H1 (cell line): ENCODE results near the gene MAN1C1. TPM values are rescaled to one million over a fixed set of nuclear protein-coding genes. Genes with fewer than 3 reads are reported as not detected.

Experiments
- CTCF ChIA-PET: fragments of 300-600 bp; sonication (Branson Sonifier 250); formaldehyde crosslinking; loops from one replicate; lab custom pipeline; 2021; ENCODE audit not compliant: partially characterized antibody; lab: Charles Lee
- POLR2A ChIA-PET: fragments of 300-600 bp; sonication (Branson Sonifier 250); formaldehyde crosslinking; loops from one replicate; lab custom pipeline; 2021; ENCODE audit warnings: inconsistent platforms; ENCODE audit not compliant: partially characterized antibody; lab: Charles Lee
- DNase-seq, 2 experiments: peaks; one replicate each; pipeline versions ENCODE4 v3.0.0 to v3.0.0-alpha.2; 2010 to 2022; ENCODE audit warnings: low spot score in 2 of 2, low read depth in 1 of 2, mixed read lengths in 1 of 2
- FAIRE-seq: peaks from 2 replicates; lab custom pipeline; 2011; peaks lifted over from hg19 to GRCh38; lab: Jason Lieb, UNC
- H2AFZ ChIP-seq: 2 replicates; pipeline ENCODE4 v1.8.1; 2012; ENCODE audit warnings: low read length, inconsistent platforms
- H2AK5ac ChIP-seq: 2 replicates; pipeline ENCODE4 v1.6.1; 2013; ENCODE audit warnings: low read depth, low read length
- H2BK120ac ChIP-seq: replicated peaks from 2 replicates; pipeline ENCODE3; 2013; ENCODE audit warnings: low read depth, low read length, inconsistent platforms
- H2BK12ac ChIP-seq: 2 replicates; pipeline ENCODE4 v1.6.1; 2013; ENCODE audit warnings: low read depth, low read length
- H2BK15ac ChIP-seq: 2 replicates; pipeline ENCODE4 v1.6.1; 2013; ENCODE audit warnings: low read length
- H2BK20ac ChIP-seq: 2 replicates; pipeline ENCODE4 v1.6.1; 2013; ENCODE audit warnings: low read length
- H2BK5ac ChIP-seq: 2 replicates; pipeline ENCODE4 v1.6.1; 2013; ENCODE audit warnings: low read depth, low read length
- H3K14ac ChIP-seq: 2 replicates; pipeline ENCODE4 v1.6.1; 2013; ENCODE audit warnings: inconsistent platforms; ENCODE audit not compliant: insufficient read length
- H3K18ac ChIP-seq: 2 replicates; pipeline ENCODE4 v1.6.1; 2013; ENCODE audit warnings: low read length; ENCODE audit errors: extremely low read depth
- H3K23ac ChIP-seq: 2 replicates; pipeline ENCODE4 v1.6.1; 2013; ENCODE audit warnings: inconsistent platforms; ENCODE audit not compliant: insufficient read length
- H3K23me2 ChIP-seq: 2 replicates; pipeline ENCODE4 v1.6.1; 2013; ENCODE audit warnings: low read depth, low read length
- H3K27ac ChIP-seq: 2 replicates; pipeline ENCODE4 v1.6.1; 2011; ENCODE audit warnings: low read depth, low read length, inconsistent platforms
- H3K27me3 ChIP-seq, 4 experiments: replicated peaks in 1 of 4; 1 replicate in 1 of 4; 2 replicates in 3 of 4; pipeline versions ENCODE4 v1.6.1 to v1.8.1; 2011 to 2013; ENCODE audit warnings: low read length in 3 of 4, mild to moderate bottlenecking in 3 of 4, inconsistent platforms in 2 of 4, mixed read lengths in 2 of 4, moderate library complexity in 1 of 4; ENCODE audit not compliant: control insufficient read depth in 3 of 4, insufficient read depth in 3 of 4; ENCODE audit errors: extremely low read depth in 1 of 4
- H3K36me3 ChIP-seq, 4 experiments: 2 replicates each; pipeline versions ENCODE4 v1.6.1 to v1.8.1; 2011 to 2013; ENCODE audit warnings: mild to moderate bottlenecking in 4 of 4, low read length in 3 of 4, moderate library complexity in 2 of 4, control low read depth in 1 of 4, inconsistent platforms in 1 of 4; ENCODE audit not compliant: insufficient read depth in 4 of 4, control insufficient read depth in 2 of 4
- H3K4ac ChIP-seq: replicated peaks from 2 replicates; pipeline ENCODE3; 2013; ENCODE audit warnings: low read length, low read depth, mixed read lengths, inconsistent platforms; ENCODE audit not compliant: insufficient read length
- H3K4me1 ChIP-seq, 4 experiments: replicated peaks in 1 of 4; 1 replicate in 1 of 4; 2 replicates in 3 of 4; pipeline versions ENCODE4 v1.6.1 to v1.8.1; 2011 to 2013; ENCODE audit warnings: low read length in 3 of 4, inconsistent platforms in 2 of 4, mixed read lengths in 1 of 4; ENCODE audit not compliant: insufficient read depth in 4 of 4, control insufficient read depth in 3 of 4
- H3K4me2 ChIP-seq, 2 experiments: 2 replicates each; pipeline versions ENCODE4 v1.6.1 to v1.8.1; 2011 to 2013; ENCODE audit warnings: low read depth in 2 of 2, low read length in 2 of 2, control low read depth in 1 of 2, inconsistent platforms in 1 of 2, mild to moderate bottlenecking in 1 of 2; ENCODE audit not compliant: insufficient read depth in 1 of 2
- H3K4me3 ChIP-seq, 4 experiments: fragments of 200-600, 300-600 bp in 1 of 4; sonication (generic), shearing (Covaris generic), sonication (Bioruptor Twin) in 1 of 4; 2 replicates each; pipeline versions ENCODE4 v1.5.1 to v1.8.1; 2011 to 2016; ENCODE audit warnings: low read length in 4 of 4, low read depth in 3 of 4, control low read depth in 2 of 4, inconsistent platforms in 2 of 4, mild to moderate bottlenecking in 2 of 4, mixed read lengths in 1 of 4, moderate library complexity in 1 of 4; ENCODE audit not compliant: insufficient read depth in 2 of 4; ENCODE audit errors: extremely low read depth in 1 of 4
- H3K56ac ChIP-seq: replicated peaks from 2 replicates; pipeline ENCODE3; 2013; ENCODE audit warnings: low read depth, mild to moderate bottlenecking, mixed read lengths, low read length, inconsistent platforms; ENCODE audit not compliant: insufficient read length
- H3K79me1 ChIP-seq: 2 replicates; pipeline ENCODE4 v1.6.1; 2013; ENCODE audit warnings: low read depth, low read length, control low read depth
- H3K79me2 ChIP-seq, 2 experiments: 2 replicates each; pipeline versions ENCODE4 v1.6.1 to v1.8.1; 2012 to 2013; ENCODE audit warnings: low read length in 2 of 2, mild to moderate bottlenecking in 2 of 2, inconsistent platforms in 1 of 2; ENCODE audit not compliant: insufficient read depth in 2 of 2, control insufficient read depth in 1 of 2
- H3K9ac ChIP-seq, 4 experiments: replicated peaks in 1 of 4; 1 replicate in 1 of 4; 2 replicates in 3 of 4; pipeline versions ENCODE4 v1.6.1 to v1.8.1; 2011 to 2013; ENCODE audit warnings: low read depth in 3 of 4, low read length in 3 of 4, control low read depth in 2 of 4, mild to moderate bottlenecking in 2 of 4, moderate library complexity in 2 of 4, inconsistent platforms in 1 of 4; ENCODE audit errors: extremely low read depth in 1 of 4
- H3K9me3 ChIP-seq, 2 experiments: 2 replicates each; pipeline versions ENCODE4 v1.6.1 to v1.8.1; 2012 to 2013; ENCODE audit warnings: mild to moderate bottlenecking in 2 of 2, moderate library complexity in 2 of 2, control low read depth in 1 of 2, inconsistent platforms in 1 of 2, low read depth in 1 of 2, low read length in 1 of 2, mixed read lengths in 1 of 2; ENCODE audit not compliant: insufficient read depth in 2 of 2
- H4K20me1 ChIP-seq, 2 experiments: replicated peaks in 1 of 2; 2 replicates each; pipeline versions ENCODE3 to v1.8.1; 2011 to 2013; ENCODE audit warnings: inconsistent platforms in 2 of 2, low read length in 2 of 2, mild to moderate bottlenecking in 1 of 2; ENCODE audit not compliant: insufficient read depth in 2 of 2, control insufficient read depth in 1 of 2
- H4K5ac ChIP-seq: 2 replicates; pipeline ENCODE4 v1.6.1; 2013; ENCODE audit warnings: low read length, low read depth, mixed read lengths, inconsistent platforms; ENCODE audit not compliant: insufficient read length
- H4K8ac ChIP-seq: 2 replicates; pipeline ENCODE4 v1.8.0; 2013; ENCODE audit warnings: mild to moderate bottlenecking, moderate library complexity, low read length, inconsistent platforms; ENCODE audit not compliant: insufficient read depth; ENCODE audit errors: extremely low read depth
- H4K91ac ChIP-seq: replicated peaks from 2 replicates; pipeline ENCODE3; 2013; ENCODE audit warnings: low read length, mixed read lengths, inconsistent platforms; ENCODE audit not compliant: insufficient read length
- ATF2 ChIP-seq: IDR thresholded peaks from 2 replicates; pipeline ENCODE4 v1.6.1; 2012; ENCODE audit warnings: low read length, inconsistent platforms
- BACH1 ChIP-seq: IDR thresholded peaks from 2 replicates; pipeline ENCODE4 v1.6.1; 2012; ENCODE audit warnings: low read length, improper control_type of control experiment
- CEBPB ChIP-seq: IDR thresholded peaks from 2 replicates; pipeline ENCODE4 v1.6.1; 2012; ENCODE audit warnings: low read depth, low read length
- NANOG ChIP-seq: IDR thresholded peaks from 2 replicates; pipeline ENCODE4 v1.6.1; 2011; ENCODE audit warnings: low read length, low read depth, mild to moderate bottlenecking, inconsistent platforms; ENCODE audit not compliant: insufficient read depth, poor library complexity, severe bottlenecking
- PHF8 ChIP-seq: fragments of 200-600 bp; sonication (generic); conservative IDR thresholded peaks from 2 replicates; pipeline ENCODE4 v1.7.1; 2012; ENCODE audit warnings: low read depth, mild to moderate bottlenecking, inconsistent platforms, low read length, moderate library complexity
- RAD21 ChIP-seq, 2 experiments: IDR thresholded peaks in 1 of 2; conservative IDR thresholded peaks in 1 of 2; 2 replicates each; pipeline ENCODE4 v1.6.1; 2011; ENCODE audit warnings: low read depth in 2 of 2, low read length in 2 of 2, improper control_type of control experiment in 1 of 2, inconsistent platforms in 1 of 2, mild to moderate bottlenecking in 1 of 2, moderate library complexity in 1 of 2
- SIN3A ChIP-seq, 2 experiments: IDR thresholded peaks in 1 of 2; conservative IDR thresholded peaks in 1 of 2; 2 replicates each; pipeline ENCODE4 v1.6.1; 2011 to 2012; ENCODE audit warnings: low read length in 2 of 2, improper control_type of control experiment in 1 of 2, low read depth in 1 of 2, mild to moderate bottlenecking in 1 of 2
- SP2 ChIP-seq: IDR thresholded peaks from 2 replicates; pipeline ENCODE4 v1.6.1; 2012; ENCODE audit warnings: mild to moderate bottlenecking, low read length, inconsistent platforms
- TCF12 ChIP-seq: IDR thresholded peaks from 2 replicates; pipeline ENCODE4 v1.6.1; 2011; ENCODE audit warnings: low read depth, mild to moderate bottlenecking, low read length
- WGBS, 2 experiments: shearing (Covaris generic) in 1 of 2; methylation state at CpG; one replicate each; pipeline versions ENCODE4 v1.1.6 to v1.1.7; 2013 to 2015; ENCODE audit warnings: low lambda C conversion rate in 2 of 2, mixed read lengths in 2 of 2, inconsistent platforms in 1 of 2, low coverage in 1 of 2, missing lambda C conversion rate in 1 of 2; ENCODE audit not compliant: insufficient replicate concordance in 2 of 2, insufficient coverage in 1 of 2, insufficient read length in 1 of 2; ENCODE audit errors: extremely low coverage in 1 of 2, missing lambda C conversion rate in 1 of 2; 5-methylcytosine and 5-hydroxymethylcytosine counted together
- polyA plus RNA-seq, 7 experiments: library from polyadenylated mRNA; depleted of rRNA in 3 of 7; stranded (reverse) in 5 of 7; unstranded in 2 of 7; fragments of >200 nt in 5 of 7; fragments of 200-250 nt in 2 of 7; gene quantifications; 1 replicate in 5 of 7; 2 replicates in 1 of 7; 4 replicates in 1 of 7; pipeline versions ENCODE4 v1.2.1 to v1.2.3, GENCODE V29; 2011 to 2013; ENCODE audit warnings: missing spikeins in 2 of 7, mixed read lengths in 2 of 7
- total RNA-seq: library from RNA; stranded (reverse); fragmentation: NEBNext Ultra II Directional; extraction: Animal tissue kit (Norgen Biotek cat#: 25700); gene quantifications from 2 replicates; pipeline ENCODE4 v1.2.1, GENCODE V29; 2021

The MAN1C1 gene
- total and polyA plus RNA-seq, 2 of the 8 experiments (the other 6 are each of a cell fraction or from before 2014, with no cell fraction given), result 7.8 to 15.2 TPM

- H2AK5ac ChIP-seq, result peak overlapping the region; percentile 32; the same call in 1 of the 2 replicates
- no peak overlapping the region for H3K27ac ChIP-seq
- ChIA-PET POLR2A (no interaction called here), CTCF (interaction anchor here (0.8 to 1.3 kb wide), 3 partner anchors 11 to 55 kb away, joined by 3 to 4 read pairs (median 3); no protein-coding TSS in a partner anchor)
- H3K18ac ChIP-seq, result no peak overlapping the region
- peak overlapping the region; percentile 41; the same call in 1 of the 2 replicates for H2BK12ac ChIP-seq
- no peak overlapping the region for H4K5ac ChIP-seq
- H3K4me2 ChIP-seq, result no peak overlapping the region
- H2BK20ac ChIP-seq, result peak overlapping the region; percentile 13; the same call in 1 of the 2 replicates
- no peak overlapping the region for H3K14ac ChIP-seq
- H2BK5ac ChIP-seq, result peak overlapping the region; percentile 68; the same call in 1 of the 2 replicates
- no peak overlapping the region for H3K56ac ChIP-seq
- no peaks in the 10 kb centered on the region for H3K23me2 ChIP-seq
- no peaks in the 10 kb centered on the region for H3K27me3 ChIP-seq
- no peak overlapping the region for H3K4ac ChIP-seq
- no peak overlapping the region; a peak in 1 of 7 replicates for H3K9ac ChIP-seq
- no peak overlapping the region for H4K8ac ChIP-seq
- no peak overlapping the region for H3K4me3 ChIP-seq
- H3K36me3 ChIP-seq, result no peaks in the 10 kb centered on the region
- H3K9me3 ChIP-seq, result no peaks in the 10 kb centered on the region
- no peaks in the 10 kb centered on the region for H3K79me1 ChIP-seq
- H4K91ac ChIP-seq, result peak overlapping the region; percentile 47
- no peak overlapping the region for H3K23ac ChIP-seq
- no peak overlapping the region for H2BK120ac ChIP-seq
- FAIRE-seq (no peak), DNase-seq (no peak)
- peaks cover 35 to 47% (median 43%) of the 10 kb centered on the region in 4 experiments for H3K4me1 ChIP-seq
- WGBS, 2 experiments, result 89% methylated on average over 2 of the region's 2 CpGs; no CpG with 5 or more reads in 1 of the 2 experiments
- no peaks in the 10 kb centered on the region for H3K79me2 ChIP-seq
- no peaks in the 10 kb centered on the region for H4K20me1 ChIP-seq
- no peak overlapping the region for H2AFZ ChIP-seq
- no peak overlapping the region; the same call in 1 of the 2 replicates for H2BK15ac ChIP-seq
- TF ChIP-seq NANOG, result no peak
- TF ChIP-seq CEBPB, result no peak
- TF ChIP-seq TCF12, result no peak
- no peak for TF ChIP-seq PHF8
- no peak for TF ChIP-seq SIN3A (conservative IDR thresholded peaks at IDR 0.05 in 1 of 2, IDR thresholded peaks at IDR 0.05 in 1 of 2; ENCODE audit: low read depth in 1 of 2, low read length in 2 of 2)
- TF ChIP-seq BACH1, result no peak
- TF ChIP-seq RAD21 (IDR thresholded peaks at IDR 0.05 in 1 of 2, conservative IDR thresholded peaks at IDR 0.05 in 1 of 2; ENCODE audit: low read depth in 2 of 2, low read length in 2 of 2), result no peak
- TF ChIP-seq ATF2, result no peak
- TF ChIP-seq SP2, result no peak
Measured at GRCh38 chr1:25705699-25706098, 89.1 kb downstream of the MAN1C1 start.
